ENCODE results near the gene CCR4.

DNA sequence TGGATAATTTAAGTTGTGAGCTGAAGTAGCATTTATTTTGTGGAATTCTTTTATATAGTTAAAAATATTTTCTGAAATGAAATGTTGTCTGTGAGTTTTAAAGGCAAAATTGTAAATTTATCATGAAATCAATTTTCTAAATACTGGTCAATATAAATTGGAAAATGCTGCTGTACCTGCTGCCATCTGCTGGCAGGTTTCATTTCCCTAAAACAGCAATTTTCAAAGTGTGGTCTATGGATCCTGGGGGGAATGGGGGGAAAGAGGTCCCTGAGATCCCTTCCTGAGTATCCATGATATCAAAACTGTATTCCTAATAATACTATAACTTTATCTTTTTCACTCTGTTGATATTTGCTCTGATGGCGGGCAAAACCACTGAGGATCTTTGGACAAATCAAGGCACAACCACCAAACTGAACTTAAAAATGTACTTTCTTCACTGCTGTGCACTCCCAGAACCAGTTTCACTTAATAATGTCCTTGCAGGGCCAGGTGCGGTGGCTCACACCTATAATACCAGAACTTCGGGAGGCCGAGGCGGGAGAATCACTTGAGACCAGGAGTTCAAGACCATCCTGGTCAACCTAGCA lies 17.2 kb upstream of the CCR4 start:
- no peak for TF ChIP-seq POLR2A (IDR thresholded peaks at IDR 0.05; ENCODE audit: low read length)
- no peak for TF ChIP-seq GATA1 (IDR thresholded peaks at IDR 0.05; ENCODE audit: low read depth, low read length)

Data from erythroblast (primary cell).